ENCODE measurements around the gene BCL2L15.

DNA sequence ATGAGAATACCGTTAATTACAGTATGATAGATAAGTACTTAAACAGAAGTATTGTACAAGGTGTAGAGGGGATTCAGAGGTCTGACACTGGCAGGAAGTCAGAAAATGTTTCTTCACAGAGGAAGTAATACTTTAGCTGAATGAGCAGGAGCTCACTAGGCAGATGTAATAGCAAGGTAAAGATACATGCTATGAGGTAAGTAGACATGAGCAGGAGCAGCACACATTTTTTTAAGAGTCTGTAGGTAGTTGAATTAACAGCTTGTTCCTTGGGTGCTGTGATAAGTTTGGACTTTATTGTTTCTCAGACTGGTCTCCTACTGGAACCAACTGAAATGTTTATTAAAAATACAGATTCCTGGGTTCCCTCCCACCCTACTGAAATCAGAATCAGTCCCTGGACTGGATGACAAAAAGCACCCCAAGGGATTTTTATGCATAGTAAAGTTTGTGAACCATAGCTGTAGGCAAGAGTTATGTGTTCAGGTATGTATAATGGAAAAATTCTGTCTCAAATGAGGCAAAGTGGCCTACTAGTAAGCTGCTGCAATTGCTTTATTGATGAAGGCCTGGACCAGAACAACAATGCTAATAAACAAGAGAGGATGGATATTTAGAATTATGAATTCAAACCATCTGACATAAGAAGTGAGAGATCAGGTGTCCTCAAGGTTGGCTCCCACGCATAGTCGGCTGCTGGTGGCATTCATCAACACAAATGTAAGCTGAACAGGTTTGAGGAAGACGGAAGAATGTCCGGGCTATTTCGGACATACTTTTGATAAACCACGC, 16.3 kb upstream of the BCL2L15 start:
- no peak for TF ChIP-seq CTCF (IDR thresholded peaks at IDR 0.05)
- TF ChIP-seq POLR2A (IDR thresholded peaks at IDR 0.05), result no peak
